Neutrophil (primary cell): ENCODE data around the gene LCN15.

Experiments used
- H3K27ac ChIP-seq: fragments of 200-600 bp; sonication (generic); 2 replicates; pipeline ENCODE4 v1.5.1; 2016; ENCODE audit warnings: mild to moderate bottlenecking, moderate library complexity
- H3K27me3 ChIP-seq: fragments of 200-600 bp; sonication (generic); 2 replicates; pipeline ENCODE4 v1.6.0; 2016; ENCODE audit warnings: mild to moderate bottlenecking
- H3K36me3 ChIP-seq: fragments of 200-600 bp; sonication (generic); 2 replicates; pipeline ENCODE4 v1.5.1; 2017
- H3K4me1 ChIP-seq, 2 experiments: fragments of 200-600 bp in 1 of 2; sonication (generic) in 1 of 2; 1 replicate in 1 of 2; 2 replicates in 1 of 2; pipeline versions ENCODE4 v1.5.1 to v1.6.1; 2013 to 2016; ENCODE audit warnings: low read depth in 1 of 2, low read length in 1 of 2, mild to moderate bottlenecking in 1 of 2, moderate library complexity in 1 of 2; ENCODE audit not compliant: control insufficient read depth in 1 of 2, insufficient read depth in 1 of 2
- H3K4me3 ChIP-seq, 2 experiments: fragments of 200-600 bp in 1 of 2; sonication (generic) in 1 of 2; 1 replicate in 1 of 2; 2 replicates in 1 of 2; pipeline ENCODE4 v1.5.1; 2013 to 2016; ENCODE audit warnings: low read depth in 1 of 2, low read length in 1 of 2, mild to moderate bottlenecking in 1 of 2, moderate library complexity in 1 of 2
- H3K9me3 ChIP-seq: fragments of 200-600 bp; sonication (generic); 2 replicates; pipeline ENCODE4 v1.5.1; 2016
- CTCF ChIP-seq: fragments of 200-600 bp; sonication (generic); IDR thresholded peaks from 2 replicates; pipeline ENCODE4 v1.5.1; 2016; ENCODE audit warnings: antibody characterized with exemption

The LCN15 gene

GRCh38 chr9:136726631-136727191, 37.6 kb downstream of the LCN15 start:
- TF ChIP-seq CTCF = no peak
- Histone ChIP-seq H3K27me3 (peaks cover 25% of the 10 kb centered on the region), H3K4me1 (peaks cover 28 to 30% of the 10 kb centered on the region in 2 experiments), H3K27ac (peak overlapping the region; percentile 23), H3K4me3 (peak overlapping the region; percentile 74 to 86), H3K9me3 (no peaks in the 10 kb centered on the region), H3K36me3 (peaks cover 48% of the 10 kb centered on the region)

- no peaks in the 10 kb centered on the region for H3K9me3 ChIP-seq
- H3K27ac ChIP-seq = no peak overlapping the region
- TF ChIP-seq CTCF = no peak
- peaks cover 25% of the 10 kb centered on the region for H3K27me3 ChIP-seq
- peaks cover 54% of the 10 kb centered on the region for H3K36me3 ChIP-seq
- H3K4me1 ChIP-seq = peaks cover 28 to 30% of the 10 kb centered on the region in 2 experiments
- no peak overlapping the region for H3K4me3 ChIP-seq
Observed at GRCh38 chr9:136726118-136726517, 38.2 kb downstream of the LCN15 start.

- Histone ChIP-seq H3K27me3 (peaks cover 25% of the 10 kb centered on the region), H3K27ac (no peak overlapping the region), H3K4me1 (peaks cover 28 to 30% of the 10 kb centered on the region in 2 experiments), H3K4me3 (no peak overlapping the region), H3K36me3 (peaks cover 59% of the 10 kb centered on the region), H3K9me3 (no peaks in the 10 kb centered on the region)
- TF ChIP-seq CTCF = no peak
Observed at GRCh38 chr9:136725612-136726011, 38.7 kb downstream of the LCN15 start.

- Histone ChIP-seq H3K27ac (no peak overlapping the region), H3K36me3 (peaks cover 60% of the 10 kb centered on the region)
Observed at GRCh38 chr9:136724772-136725171, 39.5 kb downstream of the LCN15 start.

GRCh38 chr9:136723989-136724388, 40.3 kb downstream of the LCN15 start:
- Histone ChIP-seq H3K36me3 (peaks cover 60% of the 10 kb centered on the region), H3K27ac (no peak overlapping the region), H3K4me1 (peaks cover 35 to 37% of the 10 kb centered on the region in 2 experiments), H3K9me3 (no peaks in the 10 kb centered on the region), H3K27me3 (peaks cover 15% of the 10 kb centered on the region), H3K4me3 (no peak overlapping the region)
- TF ChIP-seq CTCF = no peak

More at GRCh38 chr9:136724772-136725171, 39.5 kb downstream of the LCN15 start:
- no peak for TF ChIP-seq CTCF
- Histone ChIP-seq H3K4me1 (peaks cover 28 to 31% of the 10 kb centered on the region in 2 experiments), H3K27me3 (peaks cover 18% of the 10 kb centered on the region), H3K9me3 (no peaks in the 10 kb centered on the region), H3K4me3 (no peak overlapping the region)
